ENCODE measurements around the gene CELF3.
"Not testable (repeated sequence)": the region's sequence is repeated elsewhere in the genome, so short reads cannot be mapped to it uniquely, and the experiment has no call there.

The CELF3 gene

GRCh38 chr1:151716771-151717631, at the start of gene CELF3:
Gene CELF3 (minus strand): TSS chr1:151716803. CDS start chr1:151716020, 783 bp downstream.
- DNase-seq (ENCODE audit: low read depth in 2 of 2) = no peak

- no peak for DNase-seq (ENCODE audit: low read depth in 2 of 2)
These were observed 47.4 kb upstream of the CELF3 start for GRCh38 chr1:151763990-151764389.

- DNase-seq (ENCODE audit: low read depth in 2 of 2) = peak; percentile 64 to 71
These were observed 46.6 kb upstream of the CELF3 start, which contains the start of gene MRPL9 for GRCh38 chr1:151762941-151763921. Gene MRPL9 (minus strand): TSS chr1:151763496. CDS start chr1:151763479, 17 bp downstream.

GRCh38 chr1:151760597-151761385, 44.2 kb upstream of the CELF3 start:
- no peak for DNase-seq (ENCODE audit: low read depth in 2 of 2)

GRCh38 chr1:151759241-151759640, 42.6 kb upstream of the CELF3 start:
- DNase-seq (ENCODE audit: low read depth in 2 of 2) = no peak

GRCh38 chr1:151756291-151756690, 39.7 kb upstream of the CELF3 start:
- DNase-seq (ENCODE audit: low read depth in 2 of 2) = no peak

GRCh38 chr1:151741516-151741915, 24.9 kb upstream of the CELF3 start:
- DNase-seq (ENCODE audit: low read depth in 2 of 2) = no peak

GRCh38 chr1:151739590-151740355, 23.2 kb upstream of the CELF3 start:
- DNase-seq (ENCODE audit: low read depth in 2 of 2) = no peak

- no peak for DNase-seq (ENCODE audit: low read depth in 2 of 2)
These were observed 20.9 kb upstream of the CELF3 start for GRCh38 chr1:151737479-151737878.

- DNase-seq (ENCODE audit: low read depth in 2 of 2) = no peak
These were observed 20.4 kb upstream of the CELF3 start for GRCh38 chr1:151737026-151737425.

- not testable (repeated sequence) for DNase-seq (ENCODE audit: low read depth in 2 of 2)
These were observed 17.4 kb upstream of the CELF3 start for GRCh38 chr1:151733995-151734394.

GRCh38 chr1:151733126-151733525, 16.5 kb upstream of the CELF3 start:
- no peak for DNase-seq (ENCODE audit: low read depth in 2 of 2)

- no peak for DNase-seq (ENCODE audit: low read depth in 2 of 2)
These were observed 13.3 kb upstream of the CELF3 start for GRCh38 chr1:151729966-151730291.

- no peak for DNase-seq (ENCODE audit: low read depth in 2 of 2)
These were observed 12.8 kb upstream of the CELF3 start for GRCh38 chr1:151729157-151729965.

GRCh38 chr1:151728151-151729054, 11.8 kb upstream of the CELF3 start:
- no peak for DNase-seq (ENCODE audit: low read depth in 2 of 2)

- DNase-seq (ENCODE audit: low read depth in 2 of 2) = no peak
These were observed 7.2 kb upstream of the CELF3 start for GRCh38 chr1:151723726-151724370.

GRCh38 chr1:151721788-151722510, 5.3 kb upstream of the CELF3 start:
- no peak for DNase-seq (ENCODE audit: low read depth in 2 of 2)
